HCT116 (cell line): ENCODE results near the gene KCND1. TPM values are rescaled to one million over a fixed set of nuclear protein-coding genes. Genes with fewer than 3 reads are reported as not detected.

Experiments used
- ATAC-seq: fragments of 200-7000 bp; cut with Tn5 transposase; 2 replicates; pipeline ENCODE4 v1.9.1; 2020; ENCODE audit warnings: mild to moderate bottlenecking, moderate library complexity
- BruUV-seq: library from RNA; stranded (reverse); fragments of 400-500 nt; replicated peaks from 2 replicates; lab custom pipeline; 2021; lab: Mats Ljungman, UMichigan
- CTCF ChIA-PET: fragments of 300-600 bp; sonication (Branson Sonifier 250); formaldehyde crosslinking; loops from one replicate; lab custom pipeline; 2021; ENCODE audit warnings: antibody characterized with exemption; lab: Charles Lee
- POLR2A ChIA-PET: fragments of 300-600, 350-600 bp; sonication (Branson Sonifier 250); formaldehyde crosslinking; loops from one replicate; lab custom pipeline; 2021; ENCODE audit warnings: antibody characterized with exemption; lab: Charles Lee
- RAD21 ChIA-PET, 2 experiments: fragments of 300-600 bp; sonication (Branson Sonifier 250); formaldehyde crosslinking; loops; one replicate each; lab custom pipeline; 2023; ENCODE audit warnings: low total read pairs in 2 of 2; ENCODE audit not compliant: uncharacterized antibody in 2 of 2, unreplicated experiment in 2 of 2, low non-redundant PET in 1 of 2; lab: Charles Lee
- DNase-seq: peaks from one replicate; pipeline ENCODE4 v3.0.0-alpha.2; 2010; ENCODE audit warnings: low read depth, low spot score
- H2AFZ ChIP-seq: fragments of 200-600 bp; shearing (Covaris generic), sonication (generic); 2 replicates; pipeline ENCODE4 v1.6.1; 2017; ENCODE audit warnings: low read depth, mixed run types, mixed read lengths, antibody characterized with exemption, low read length; ENCODE audit not compliant: poor library complexity, severe bottlenecking
- H3K27ac ChIP-seq: 2 replicates; pipeline ENCODE4 v1.5.1; 2012; ENCODE audit warnings: low read depth, low read length
- H3K27me3 ChIP-seq: fragments of 200-600 bp; sonication (generic); 2 replicates; pipeline ENCODE4 v1.6.1; 2016; ENCODE audit warnings: mixed run types, low read length, mixed read lengths; ENCODE audit not compliant: insufficient read depth
- H3K36me3 ChIP-seq, 2 experiments: fragments of 200-500 bp in 1 of 2; fragments of 200-600 bp in 1 of 2; sonication (Bioruptor generic) in 1 of 2; sonication (generic) in 1 of 2; 2 replicates each; pipeline versions ENCODE4 v1.5.1 to v1.6.1; 2014 to 2016; ENCODE audit warnings: low read length in 2 of 2, inconsistent platforms in 1 of 2, mixed read lengths in 1 of 2, mixed run types in 1 of 2; ENCODE audit not compliant: insufficient read depth in 2 of 2, control insufficient read depth in 1 of 2
- H3K4me1 ChIP-seq, 2 experiments: fragments of 200-600 bp in 1 of 2; sonication (generic) in 1 of 2; 2 replicates each; pipeline versions ENCODE4 v1.5.1 to v1.6.1; 2012 to 2017; ENCODE audit warnings: low read length in 2 of 2, inconsistent platforms in 1 of 2, mild to moderate bottlenecking in 1 of 2, mixed read lengths in 1 of 2, mixed run types in 1 of 2, moderate library complexity in 1 of 2; ENCODE audit not compliant: insufficient read depth in 2 of 2, control insufficient read depth in 1 of 2
- H3K4me2 ChIP-seq: fragments of 200-600 bp; sonication (generic); 2 replicates; pipeline ENCODE4 v1.6.1; 2017; ENCODE audit warnings: mixed run types, low read length, mixed read lengths
- H3K4me3 ChIP-seq, 2 experiments: fragments of 200-600 bp in 1 of 2; sonication (generic) in 1 of 2; replicated peaks in 1 of 2; 2 replicates each; pipeline ENCODE4 v1.5.1; 2011 to 2016; ENCODE audit warnings: low read length in 2 of 2, control low read depth in 1 of 2, low read depth in 1 of 2, mild to moderate bottlenecking in 1 of 2, mixed read lengths in 1 of 2, mixed run types in 1 of 2
- H3K79me2 ChIP-seq: fragments of 200-600 bp; sonication (generic); 2 replicates; pipeline ENCODE4 v1.6.1; 2017; ENCODE audit warnings: mild to moderate bottlenecking, mixed run types, low read length, moderate library complexity, mixed read lengths; ENCODE audit not compliant: insufficient read depth
- H3K9ac ChIP-seq: fragments of 200-600 bp; sonication (generic); 2 replicates; pipeline ENCODE4 v1.6.1; 2016; ENCODE audit warnings: low read length, mixed read lengths
- H3K9me2 ChIP-seq: fragments of 200-600 bp; sonication (generic), shearing (Covaris generic); 2 replicates; pipeline ENCODE4 v1.6.1; 2017; ENCODE audit warnings: mixed run types, mild to moderate bottlenecking, moderate library complexity; ENCODE audit not compliant: insufficient read depth
- H3K9me3 ChIP-seq, 2 experiments: fragments of 200-500 bp in 1 of 2; fragments of 200-600 bp in 1 of 2; sonication (Bioruptor generic) in 1 of 2; sonication (generic) in 1 of 2; 2 replicates each; pipeline ENCODE4 v1.6.1; 2014 to 2017; ENCODE audit warnings: low read length in 2 of 2, mixed read lengths in 2 of 2, inconsistent platforms in 1 of 2, low read depth in 1 of 2, mild to moderate bottlenecking in 1 of 2, mixed run types in 1 of 2, moderate library complexity in 1 of 2; ENCODE audit not compliant: control insufficient read depth in 1 of 2, insufficient read depth in 1 of 2
- H4K20me1 ChIP-seq: fragments of 200-600 bp; sonication (generic), shearing (Covaris generic); 2 replicates; pipeline ENCODE4 v1.6.1; 2017; ENCODE audit warnings: mixed run types, mild to moderate bottlenecking, moderate library complexity; ENCODE audit not compliant: insufficient read depth
- CEBPB ChIP-seq: IDR thresholded peaks from 2 replicates; pipeline ENCODE4 v1.6.1; 2012; ENCODE audit warnings: low read depth
- ELF1 ChIP-seq: IDR thresholded peaks from 2 replicates; pipeline ENCODE4 v1.6.1; 2012; ENCODE audit warnings: low read depth, borderline replicate concordance
- POLR2A ChIP-seq: IDR thresholded peaks from 2 replicates; pipeline ENCODE4 v1.7.0; 2011; ENCODE audit warnings: borderline replicate concordance; ENCODE audit not compliant: insufficient read depth, insufficient read length; ENCODE audit errors: extremely low read depth
- intact Hi-C: fragments of 100-400 bp; cut with micrococcal nuclease; formaldehyde crosslinking; loops from 2 replicates; pipeline ENCODE4 v1.10.0; 2022
- total RNA-seq: library from RNA; stranded (reverse); gene quantifications from one replicate; pipeline ENCODE4 v1.2.1, GENCODE V29; 2021; ENCODE audit not compliant: unreplicated experiment
- TF ChIP-seq, protein P1 (sequence below), 3 experiments: fragments of 200-600 bp in 1 of 3; sonication (generic) in 1 of 3; IDR thresholded peaks in 2 of 3; conservative IDR thresholded peaks in 1 of 3; 2 replicates each; pipeline ENCODE4 v1.5.1; 2012 to 2017; ENCODE audit warnings: low read depth in 2 of 3, low read length in 2 of 3, antibody characterized with exemption in 1 of 3, borderline replicate concordance in 1 of 3, control low read depth in 1 of 3, mild to moderate bottlenecking in 1 of 3, mixed read lengths in 1 of 3, mixed run types in 1 of 3, moderate library complexity in 1 of 3; ENCODE audit not compliant: insufficient read depth in 1 of 3
- TF ChIP-seq, protein P2 (sequence below): IDR thresholded peaks from 2 replicates; pipeline ENCODE4 v1.6.1; 2012; ENCODE audit warnings: low read depth

Gene KCND1
- total RNA-seq, 1 experiment from 2014 or later: 5.5 TPM

GRCh38 chrX:48974033-48974432 lies 2.4 kb upstream of the KCND1 start:
- no peak for TF ChIP-seq CEBPB
- no peak for TF ChIP-seq POLR2A
- no peak for TF ChIP-seq ELF1
- TF ChIP-seq, protein P1, sequence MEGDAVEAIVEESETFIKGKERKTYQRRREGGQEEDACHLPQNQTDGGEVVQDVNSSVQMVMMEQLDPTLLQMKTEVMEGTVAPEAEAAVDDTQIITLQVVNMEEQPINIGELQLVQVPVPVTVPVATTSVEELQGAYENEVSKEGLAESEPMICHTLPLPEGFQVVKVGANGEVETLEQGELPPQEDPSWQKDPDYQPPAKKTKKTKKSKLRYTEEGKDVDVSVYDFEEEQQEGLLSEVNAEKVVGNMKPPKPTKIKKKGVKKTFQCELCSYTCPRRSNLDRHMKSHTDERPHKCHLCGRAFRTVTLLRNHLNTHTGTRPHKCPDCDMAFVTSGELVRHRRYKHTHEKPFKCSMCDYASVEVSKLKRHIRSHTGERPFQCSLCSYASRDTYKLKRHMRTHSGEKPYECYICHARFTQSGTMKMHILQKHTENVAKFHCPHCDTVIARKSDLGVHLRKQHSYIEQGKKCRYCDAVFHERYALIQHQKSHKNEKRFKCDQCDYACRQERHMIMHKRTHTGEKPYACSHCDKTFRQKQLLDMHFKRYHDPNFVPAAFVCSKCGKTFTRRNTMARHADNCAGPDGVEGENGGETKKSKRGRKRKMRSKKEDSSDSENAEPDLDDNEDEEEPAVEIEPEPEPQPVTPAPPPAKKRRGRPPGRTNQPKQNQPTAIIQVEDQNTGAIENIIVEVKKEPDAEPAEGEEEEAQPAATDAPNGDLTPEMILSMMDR (IDR thresholded peaks at IDR 0.05 in 2 of 3, conservative IDR thresholded peaks at IDR 0.05 in 1 of 3; ENCODE audit: borderline replicate concordance in 1 of 3, insufficient read depth in 1 of 3, low read depth in 2 of 3, low read length in 2 of 3): no peak
- TF ChIP-seq, protein P2, sequence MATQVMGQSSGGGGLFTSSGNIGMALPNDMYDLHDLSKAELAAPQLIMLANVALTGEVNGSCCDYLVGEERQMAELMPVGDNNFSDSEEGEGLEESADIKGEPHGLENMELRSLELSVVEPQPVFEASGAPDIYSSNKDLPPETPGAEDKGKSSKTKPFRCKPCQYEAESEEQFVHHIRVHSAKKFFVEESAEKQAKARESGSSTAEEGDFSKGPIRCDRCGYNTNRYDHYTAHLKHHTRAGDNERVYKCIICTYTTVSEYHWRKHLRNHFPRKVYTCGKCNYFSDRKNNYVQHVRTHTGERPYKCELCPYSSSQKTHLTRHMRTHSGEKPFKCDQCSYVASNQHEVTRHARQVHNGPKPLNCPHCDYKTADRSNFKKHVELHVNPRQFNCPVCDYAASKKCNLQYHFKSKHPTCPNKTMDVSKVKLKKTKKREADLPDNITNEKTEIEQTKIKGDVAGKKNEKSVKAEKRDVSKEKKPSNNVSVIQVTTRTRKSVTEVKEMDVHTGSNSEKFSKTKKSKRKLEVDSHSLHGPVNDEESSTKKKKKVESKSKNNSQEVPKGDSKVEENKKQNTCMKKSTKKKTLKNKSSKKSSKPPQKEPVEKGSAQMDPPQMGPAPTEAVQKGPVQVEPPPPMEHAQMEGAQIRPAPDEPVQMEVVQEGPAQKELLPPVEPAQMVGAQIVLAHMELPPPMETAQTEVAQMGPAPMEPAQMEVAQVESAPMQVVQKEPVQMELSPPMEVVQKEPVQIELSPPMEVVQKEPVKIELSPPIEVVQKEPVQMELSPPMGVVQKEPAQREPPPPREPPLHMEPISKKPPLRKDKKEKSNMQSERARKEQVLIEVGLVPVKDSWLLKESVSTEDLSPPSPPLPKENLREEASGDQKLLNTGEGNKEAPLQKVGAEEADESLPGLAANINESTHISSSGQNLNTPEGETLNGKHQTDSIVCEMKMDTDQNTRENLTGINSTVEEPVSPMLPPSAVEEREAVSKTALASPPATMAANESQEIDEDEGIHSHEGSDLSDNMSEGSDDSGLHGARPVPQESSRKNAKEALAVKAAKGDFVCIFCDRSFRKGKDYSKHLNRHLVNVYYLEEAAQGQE: no peak
- TF ChIP-seq, all 23 proteins: peak for 0
- intact Hi-C loops: no loop called here
- Histone ChIP-seq H3K36me3 (peaks cover 0 to 2% of the 10 kb centered on the region in 2 experiments; a peak in 1 of 4 replicates), H3K27me3 (no peaks in the 10 kb centered on the region), H3K4me1 (no peaks in the 10 kb centered on the region), H2AFZ (no peak overlapping the region), H3K4me3 (no peak overlapping the region), H3K9ac (no peak overlapping the region), H3K4me2 (no peak overlapping the region), H3K27ac (no peak overlapping the region), H3K9me2 (no peaks in the 10 kb centered on the region), H4K20me1 (no peaks in the 10 kb centered on the region), H3K79me2 (no peaks in the 10 kb centered on the region), H3K9me3 (no peaks in the 10 kb centered on the region)
- DNase-seq: no peak
- ATAC-seq: no peak
- ChIA-PET CTCF (no interaction called here), RAD21 (no interaction called here), POLR2A (no interaction called here)
- BruUV-seq: no TSS peak
